ENCODE data around the gene PRSS57. TPM values are rescaled to one million over a fixed set of nuclear protein-coding genes. Genes with fewer than 3 reads are reported as not detected.
"Not testable (repeated sequence)": the region's sequence is repeated elsewhere in the genome, so short reads cannot be mapped to it uniquely, and the experiment has no call there.

PRSS57 gene
- total RNA-seq, 5 donors from 2014 or later (not counting 1 experiment from before 2014, with no cell fraction given): 0.86 to 2.5 (median 1.7) TPM; not detected in 1

DNA sequence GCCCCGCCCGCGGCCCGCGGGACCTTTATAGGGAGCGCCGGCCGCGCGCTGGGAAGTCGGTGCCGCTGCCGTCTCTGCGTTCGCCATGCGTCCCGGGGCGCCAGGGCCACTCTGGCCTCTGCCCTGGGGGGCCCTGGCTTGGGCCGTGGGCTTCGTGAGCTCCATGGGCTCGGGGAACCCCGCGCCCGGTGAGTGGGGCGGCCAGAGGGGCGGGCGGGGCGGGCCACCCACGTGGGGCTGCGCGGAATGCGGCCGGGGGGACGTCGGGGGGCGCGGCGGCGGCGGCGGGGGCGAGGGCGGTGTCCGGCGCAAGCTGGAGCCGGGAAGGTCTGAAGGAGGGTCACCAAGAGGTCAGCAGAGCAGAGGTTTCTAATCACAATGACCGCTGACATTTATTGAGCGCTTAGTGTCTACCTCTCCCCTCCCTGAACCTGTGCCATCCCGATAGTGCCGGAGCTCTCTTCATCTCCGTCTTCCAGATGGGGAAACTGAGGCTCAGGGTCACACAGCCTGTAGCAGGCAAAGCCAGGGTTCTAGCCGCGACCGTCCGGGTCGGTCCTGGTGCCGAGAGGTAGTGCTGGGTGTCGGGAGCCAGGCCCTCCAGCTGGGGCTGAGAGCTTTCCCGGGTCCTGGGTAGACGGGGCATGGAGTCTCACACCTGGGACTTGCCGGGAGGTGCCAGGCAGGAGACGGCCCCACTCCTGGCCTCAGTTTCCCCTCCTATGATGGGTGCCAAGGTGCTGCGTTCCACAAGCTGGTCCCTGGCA is 18.7 kb downstream of the PRSS57 start, which contains the start of gene FSTL3:
TSS of gene FSTL3 (plus strand) at position 54 of the 767 bp plus-strand sequence. CDS start at position 86, 32 bp downstream.
- H3K4me3 ChIP-seq (ENCODE audit: control insufficient read depth in 1 of 2, extremely low read depth in 1 of 2, low read length in 1 of 2): no peak within 1 kb of the TSS
- no peaks in the 10 kb centered on the region for H3K9me3 ChIP-seq
- H3K27me3 ChIP-seq (replicated peaks in 1 of 2; ENCODE audit: control insufficient read depth in 2 of 2, extremely low read depth in 1 of 2, insufficient read depth in 2 of 2, low read length in 1 of 2): peaks cover 0 to 64% of the 10 kb centered on the region in 2 experiments
- POLR2A ChIA-PET: no interaction called here
- H3K27ac Mint-ChIP-seq: peak within 1 kb of the TSS in 1 of 2 donors; percentile 31
- no peak within 1 kb of the TSS for H3K27ac ChIP-seq (ENCODE audit: low read length)
- no peaks in the 10 kb centered on the region for H3K36me3 Mint-ChIP-seq
- H3K4me1 Mint-ChIP-seq: peaks cover 9 to 11% (median 11%) of the 10 kb centered on the region in 3 donors
- CTCF ChIA-PET: interaction anchor here in 1 of 2 donors (0.6 kb wide), 1 partner anchor 102 kb away, joined by 3 read pairs; no protein-coding TSS in a partner anchor
- peaks cover 5 to 28% of the 10 kb centered on the region in 2 experiments for H3K4me1 ChIP-seq (ENCODE audit: control insufficient read depth in 1 of 2, extremely low read depth in 1 of 2, insufficient read depth in 2 of 2, low read length in 2 of 2)
- H3K4me3 Mint-ChIP-seq: peak within 1 kb of the TSS in 2 of 3 donors; percentile 13 to 37
- WGBS (ENCODE audit: insufficient coverage): 18% methylated on average over 47 of the region's 63 CpGs
- no peaks in the 10 kb centered on the region for H3K36me3 ChIP-seq (ENCODE audit: control insufficient read depth in 2 of 2, extremely low read depth in 1 of 2, insufficient read depth in 1 of 2, low read length in 1 of 2)
- H3K9me3 Mint-ChIP-seq: no peaks in the 10 kb centered on the region
- peaks cover 13 to 24% of the 10 kb centered on the region in 2 donors for H3K27me3 Mint-ChIP-seq
- ATAC-seq (replicated peaks in 1 of 4) (no peak), DNase-seq (no peak)

DNA sequence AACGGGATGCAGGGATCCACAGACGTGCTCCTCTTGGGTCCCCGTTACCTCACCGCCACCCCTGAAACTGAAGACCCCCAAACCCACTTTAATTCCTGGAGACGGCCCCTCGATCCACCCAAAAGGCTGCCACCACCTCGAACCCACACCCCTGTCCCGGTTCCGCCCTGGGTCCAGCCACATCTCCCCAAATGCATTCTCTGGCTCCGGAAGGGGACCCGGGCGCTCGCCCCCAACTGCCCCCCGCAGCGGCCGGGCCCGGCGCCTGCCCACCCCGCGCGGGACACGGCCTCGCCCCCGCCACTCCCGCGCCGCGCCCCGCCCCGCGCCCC is 19.3 kb downstream of the PRSS57 start:
- ATAC-seq (replicated peaks in 1 of 4) (no peak), DNase-seq (no peak)
- no peak overlapping the region for H3K27ac ChIP-seq (ENCODE audit: low read length)
- Mint-ChIP-seq H3K27ac (no peak overlapping the region), H3K9me3 (no peaks in the 10 kb centered on the region), H3K4me3 (no peak overlapping the region), H3K27me3 (peaks cover 13 to 24% of the 10 kb centered on the region in 2 donors), H3K4me1 (peaks cover 9 to 11% (median 11%) of the 10 kb centered on the region in 3 donors), H3K36me3 (no peaks in the 10 kb centered on the region)
- peaks cover 0 to 67% of the 10 kb centered on the region in 2 experiments for H3K27me3 ChIP-seq (replicated peaks in 1 of 2; ENCODE audit: control insufficient read depth in 2 of 2, extremely low read depth in 1 of 2, insufficient read depth in 2 of 2, low read length in 1 of 2)
- 15% methylated on average over 30 of the region's 31 CpGs for WGBS (ENCODE audit: insufficient coverage)
- no peaks in the 10 kb centered on the region for H3K36me3 ChIP-seq (ENCODE audit: control insufficient read depth in 2 of 2, extremely low read depth in 1 of 2, insufficient read depth in 1 of 2, low read length in 1 of 2)
- H3K4me3 ChIP-seq (ENCODE audit: control insufficient read depth in 1 of 2, extremely low read depth in 1 of 2, low read length in 1 of 2): no peak overlapping the region
- CTCF ChIA-PET: no interaction called here
- peaks cover 5 to 22% of the 10 kb centered on the region in 2 experiments for H3K4me1 ChIP-seq (ENCODE audit: control insufficient read depth in 1 of 2, extremely low read depth in 1 of 2, insufficient read depth in 2 of 2, low read length in 2 of 2)
- H3K9me3 ChIP-seq: no peaks in the 10 kb centered on the region
- POLR2A ChIA-PET: no interaction called here

GRCh38 chr19:674282-675151 is 20.7 kb downstream of the PRSS57 start:
- Histone ChIP-seq H3K4me1 (ENCODE audit: control insufficient read depth in 1 of 2, extremely low read depth in 1 of 2, insufficient read depth in 2 of 2, low read length in 2 of 2) (peaks cover 4 to 15% of the 10 kb centered on the region in 2 experiments), H3K9me3 (no peaks in the 10 kb centered on the region), H3K36me3 (ENCODE audit: control insufficient read depth in 2 of 2, extremely low read depth in 1 of 2, insufficient read depth in 1 of 2, low read length in 1 of 2) (no peaks in the 10 kb centered on the region), H3K4me3 (ENCODE audit: control insufficient read depth in 1 of 2, extremely low read depth in 1 of 2, low read length in 1 of 2) (no peak overlapping the region), H3K27ac (ENCODE audit: low read length) (no peak overlapping the region), H3K27me3 (replicated peaks in 1 of 2; ENCODE audit: control insufficient read depth in 2 of 2, extremely low read depth in 1 of 2, insufficient read depth in 2 of 2, low read length in 1 of 2) (peaks cover 0 to 79% of the 10 kb centered on the region in 2 experiments)
- no peaks in the 10 kb centered on the region for H3K9me3 Mint-ChIP-seq
- peaks cover 9 to 11% (median 9%) of the 10 kb centered on the region in 3 donors for H3K4me1 Mint-ChIP-seq
- no peak overlapping the region for H3K4me3 Mint-ChIP-seq
- WGBS (ENCODE audit: insufficient coverage): 74% methylated on average over 27 of the region's 38 CpGs
- no peak for DNase-seq
- peaks cover 13 to 24% of the 10 kb centered on the region in 2 donors for H3K27me3 Mint-ChIP-seq
- no peak for ATAC-seq (replicated peaks in 1 of 4)
- ChIA-PET CTCF (no interaction called here), POLR2A (no interaction called here)
- no peaks in the 10 kb centered on the region for H3K36me3 Mint-ChIP-seq
- H3K27ac Mint-ChIP-seq: no peak overlapping the region

GRCh38 chr19:670609-671075 is 24.6 kb downstream of the PRSS57 start:
- DNase-seq (no peak), ATAC-seq (replicated peaks in 1 of 4) (no peak)
- H3K9me3 ChIP-seq: no peaks in the 10 kb centered on the region
- no peak overlapping the region for H3K27ac ChIP-seq (ENCODE audit: low read length)
- CTCF ChIA-PET: interaction anchor here in 1 of 2 donors (0.6 kb wide), 1 partner anchor 33 kb away, joined by 6 read pairs; no protein-coding TSS in a partner anchor
- POLR2A ChIA-PET: no interaction called here
- peaks cover 0 to 59% of the 10 kb centered on the region in 2 experiments for H3K27me3 ChIP-seq (replicated peaks in 1 of 2; ENCODE audit: control insufficient read depth in 2 of 2, extremely low read depth in 1 of 2, insufficient read depth in 2 of 2, low read length in 1 of 2)
- no peak overlapping the region for H3K4me3 Mint-ChIP-seq
- peaks cover 16 to 18% of the 10 kb centered on the region in 2 donors for H3K27me3 Mint-ChIP-seq
- WGBS (ENCODE audit: insufficient coverage): 76% methylated on average over 9 of the region's 9 CpGs
- H3K36me3 ChIP-seq (ENCODE audit: control insufficient read depth in 2 of 2, extremely low read depth in 1 of 2, insufficient read depth in 1 of 2, low read length in 1 of 2): no peaks in the 10 kb centered on the region
- H3K4me1 Mint-ChIP-seq: peaks cover 3 to 5% (median 4%) of the 10 kb centered on the region in 3 donors
- H3K27ac Mint-ChIP-seq: no peak overlapping the region
- H3K9me3 Mint-ChIP-seq: no peaks in the 10 kb centered on the region
- peaks cover 0 to under 1% of the 10 kb centered on the region in 2 experiments for H3K4me1 ChIP-seq (ENCODE audit: control insufficient read depth in 1 of 2, extremely low read depth in 1 of 2, insufficient read depth in 2 of 2, low read length in 2 of 2)
- H3K4me3 ChIP-seq (ENCODE audit: control insufficient read depth in 1 of 2, extremely low read depth in 1 of 2, low read length in 1 of 2): no peak overlapping the region
- H3K36me3 Mint-ChIP-seq: no peaks in the 10 kb centered on the region

GRCh38 chr19:668675-669434 is 26.4 kb downstream of the PRSS57 start:
- H3K9me3 Mint-ChIP-seq, H3K4me3 Mint-ChIP-seq: not testable (repeated sequence)

More at GRCh38 chr19:668675-669434, 26.4 kb downstream of the PRSS57 start:
- ATAC-seq (replicated peaks in 1 of 4); CTCF ChIA-PET; H3K27ac Mint-ChIP-seq; DNase-seq; H3K9me3 ChIP-seq; H3K36me3 ChIP-seq (ENCODE audit: control insufficient read depth in 2 of 2, extremely low read depth in 1 of 2, insufficient read depth in 1 of 2, low read length in 1 of 2); H3K4me3 ChIP-seq (ENCODE audit: control insufficient read depth in 1 of 2, extremely low read depth in 1 of 2, low read length in 1 of 2); H3K27ac ChIP-seq (ENCODE audit: low read length); H3K36me3 Mint-ChIP-seq; H3K27me3 Mint-ChIP-seq: not testable (repeated sequence)
- H3K4me1 ChIP-seq (ENCODE audit: control insufficient read depth in 1 of 2, extremely low read depth in 1 of 2, insufficient read depth in 2 of 2, low read length in 2 of 2): peaks cover 0 to 14% of the 10 kb centered on the region in 2 experiments
- POLR2A ChIA-PET: interaction anchor here in 1 of 2 donors (0.6 kb wide), 1 partner anchor 524 kb away, joined by 3 read pairs; no protein-coding TSS in a partner anchor
- H3K27me3 ChIP-seq (replicated peaks in 1 of 2; ENCODE audit: control insufficient read depth in 2 of 2, extremely low read depth in 1 of 2, insufficient read depth in 2 of 2, low read length in 1 of 2): peaks cover 0 to 41% of the 10 kb centered on the region in 2 experiments
- peaks cover 9 to 16% (median 11%) of the 10 kb centered on the region in 3 donors for H3K4me1 Mint-ChIP-seq
- 17% methylated on average over 2 of the region's 12 CpGs for WGBS (ENCODE audit: insufficient coverage)

Data from T-cell (primary cell).